Osteoblast (primary cell): ENCODE results near the gene MBD4. TPM values are rescaled to one million over a fixed set of nuclear protein-coding genes. Genes with fewer than 3 reads are reported as not detected.
A peak's percentile ranks its signal among the peaks of the same experiment; 100 is the strongest.

Experiments used
- DNase-seq: peaks from one replicate; pipeline ENCODE4 v3.0.0; 2011; ENCODE audit warnings: low spot score, mixed read lengths; ENCODE audit not compliant: insufficient read length; ENCODE audit errors: missing footprints
- H2AFZ ChIP-seq: 2 replicates; pipeline ENCODE4 v1.6.0; 2011; ENCODE audit warnings: mild to moderate bottlenecking, low read length
- H3K27ac ChIP-seq: 2 replicates; pipeline ENCODE4 v1.5.1; 2011; ENCODE audit warnings: mild to moderate bottlenecking, low read depth, low read length, moderate library complexity
- H3K27me3 ChIP-seq: 2 replicates; pipeline ENCODE4 v1.6.0; 2012; ENCODE audit warnings: mild to moderate bottlenecking, control low read depth, inconsistent platforms, low read length, moderate library complexity; ENCODE audit not compliant: insufficient read depth
- H3K36me3 ChIP-seq: 2 replicates; pipeline ENCODE4 v1.5.1; 2011; ENCODE audit warnings: mild to moderate bottlenecking, low read length, control low read depth, moderate library complexity; ENCODE audit not compliant: insufficient read depth
- H3K4me1 ChIP-seq: 2 replicates; pipeline ENCODE4 v1.5.1; 2011; ENCODE audit warnings: mild to moderate bottlenecking, low read length, control low read depth, moderate library complexity; ENCODE audit not compliant: insufficient read depth
- H3K4me2 ChIP-seq: 2 replicates; pipeline ENCODE4 v1.6.0; 2011; ENCODE audit warnings: mild to moderate bottlenecking, low read length; ENCODE audit not compliant: insufficient read depth
- H3K4me3 ChIP-seq: fragments of 200-600 bp; sonication (generic); 3 replicates; pipeline ENCODE4 v1.5.1; 2012; ENCODE audit warnings: mild to moderate bottlenecking, low read length, inconsistent platforms; ENCODE audit not compliant: insufficient read depth
- H3K79me2 ChIP-seq: 2 replicates; pipeline ENCODE4 v1.6.0; 2012; ENCODE audit warnings: mild to moderate bottlenecking, low read length, control low read depth, inconsistent platforms; ENCODE audit not compliant: insufficient read depth
- H3K9me3 ChIP-seq: 2 replicates; pipeline ENCODE4 v1.5.1; 2011; ENCODE audit warnings: low read depth, low read length, control low read depth
- H4K20me1 ChIP-seq: 2 replicates; pipeline ENCODE4 v1.6.0; 2012; ENCODE audit warnings: mild to moderate bottlenecking, low read length, control low read depth; ENCODE audit not compliant: insufficient read depth
- CTCF ChIP-seq: IDR thresholded peaks from 2 replicates; pipeline ENCODE4 v1.5.1; 2011; ENCODE audit warnings: mild to moderate bottlenecking, low read depth, low read length, moderate library complexity; ENCODE audit errors: extremely low read depth
- total RNA-seq: library from RNA; depleted of rRNA; stranded (reverse); fragments of >200 nt; gene quantifications from 2 replicates; pipeline ENCODE4 v1.2.3, GENCODE V29; 2012

MBD4 gene
- total RNA-seq, 1 donor: 41.3 TPM

- Histone ChIP-seq H3K27ac (peak within 1 kb of the TSS; percentile 25), H3K4me3 (peak within 1 kb of the TSS; percentile 75), H3K79me2 (no peaks in the 10 kb centered on the region), H3K36me3 (peaks cover 29% of the 10 kb centered on the region), H3K4me2 (peak within 1 kb of the TSS; percentile 97), H3K9me3 (no peaks in the 10 kb centered on the region), H2AFZ (peak within 1 kb of the TSS; percentile 92), H3K27me3 (peaks cover 5% of the 10 kb centered on the region), H4K20me1 (no peaks in the 10 kb centered on the region), H3K4me1 (peaks cover 12% of the 10 kb centered on the region)
- DNase-seq: peak; percentile 96
- TF ChIP-seq CTCF: no peak
Measured at GRCh38 chr3:129428376-129429079, 11.2 kb downstream of the MBD4 start, which contains the start of gene EFCAB12. EFCAB12 (minus strand) TSS chr3:129428636; CDS start chr3:129428488, 148 bp downstream.

GRCh38 chr3:129428007-129428375, 11.8 kb downstream of the MBD4 start:
- H3K4me3 ChIP-seq: peak overlapping the region; percentile 75
- H3K27ac ChIP-seq: no peak overlapping the region
- H3K4me2 ChIP-seq: peak overlapping the region; percentile 97
- H3K9me3 ChIP-seq: no peaks in the 10 kb centered on the region
- H3K36me3 ChIP-seq: peaks cover 24% of the 10 kb centered on the region
- peak overlapping the region; percentile 92 for H2AFZ ChIP-seq
- TF ChIP-seq CTCF: no peak
- H3K79me2 ChIP-seq: no peaks in the 10 kb centered on the region
- H4K20me1 ChIP-seq: no peaks in the 10 kb centered on the region
- H3K4me1 ChIP-seq: peaks cover 12% of the 10 kb centered on the region
- H3K27me3 ChIP-seq: peaks cover 5% of the 10 kb centered on the region
- no peak for DNase-seq

GRCh38 chr3:129425619-129426018, 14.1 kb downstream of the MBD4 start:
- H3K4me3 ChIP-seq: no peak overlapping the region

More at GRCh38 chr3:129425619-129426018, 14.1 kb downstream of the MBD4 start:
- peaks cover 12% of the 10 kb centered on the region for H3K4me1 ChIP-seq
- H2AFZ ChIP-seq: no peak overlapping the region
- peaks cover 5% of the 10 kb centered on the region for H3K27me3 ChIP-seq
- no peak overlapping the region for H3K4me2 ChIP-seq
- no peak for TF ChIP-seq CTCF
- H3K9me3 ChIP-seq: no peaks in the 10 kb centered on the region
- no peaks in the 10 kb centered on the region for H4K20me1 ChIP-seq
- DNase-seq: no peak
- no peak overlapping the region for H3K27ac ChIP-seq
- H3K79me2 ChIP-seq: no peaks in the 10 kb centered on the region
- peaks cover 6% of the 10 kb centered on the region for H3K36me3 ChIP-seq
